K562 (cell line): ENCODE results near the gene FATE1. TPM values are rescaled to one million over a fixed set of nuclear protein-coding genes. Genes with fewer than 3 reads are reported as not detected.

Experiments used
- ATAC-seq: fragments of 200-7000 bp; cut with Tn5 transposase; 3 replicates; pipeline ENCODE4 v1.9.1; 2020; ENCODE audit warnings: moderate library complexity
- BruUV-seq: library from RNA; stranded (reverse); fragments of 400-500 nt; replicated peaks from 2 replicates; lab custom pipeline; 2021; lab: Mats Ljungman, UMichigan
- CTCF ChIA-PET: fragments of 300-600 bp; formaldehyde crosslinking; extraction: SDS; loops from one replicate; lab custom pipeline; 2021; ENCODE audit warnings: low intra/inter-chr PET ratio; lab: Yijun Ruan, JAX
- POLR2A ChIA-PET: fragments of 300-600, 350-650 bp; sonication (Branson Sonifier 250); formaldehyde crosslinking; extraction: SDS; loops from one replicate; lab custom pipeline; 2021; ENCODE audit warnings: antibody characterized with exemption, inconsistent platforms; lab: Yijun Ruan, JAX
- DNase-seq, 4 experiments: peaks; one replicate each; pipeline versions ENCODE4 v3.0.0 to v3.0.0-alpha.2; 2011 to 2018; ENCODE audit warnings: low spot score in 3 of 4, mixed read lengths in 3 of 4; ENCODE audit errors: extremely low read depth in 1 of 4
- FAIRE-seq: peaks from 2 replicates; lab custom pipeline; 2011; peaks lifted over from hg19 to GRCh38; lab: Jason Lieb, UNC
- H2AFZ ChIP-seq: 2 replicates; pipeline ENCODE4 v1.6.0; 2011; ENCODE audit warnings: low read depth, low read length, control low read depth, inconsistent platforms
- H3K27ac ChIP-seq: fragments of 200-600 bp; 3 replicates; pipeline ENCODE4 v1.8.0; 2011; ENCODE audit warnings: low read depth, mild to moderate bottlenecking, control low read depth, inconsistent platforms, low read length, moderate library complexity, mixed read lengths; ENCODE audit errors: extremely low read depth
- H3K27me3 ChIP-seq, 2 experiments: fragments of 300-600 bp in 1 of 2; 2 replicates in 1 of 2; 3 replicates in 1 of 2; pipeline versions ENCODE4 v1.6.0 to v1.8.0; 2011; ENCODE audit warnings: inconsistent platforms in 2 of 2, low read length in 2 of 2, mild to moderate bottlenecking in 1 of 2, mixed read lengths in 1 of 2, moderate library complexity in 1 of 2; ENCODE audit not compliant: control insufficient read depth in 2 of 2, insufficient read depth in 2 of 2
- H3K36me3 ChIP-seq: fragments of 300-600 bp; 3 replicates; pipeline ENCODE4 v1.8.0; 2011; ENCODE audit warnings: mild to moderate bottlenecking, low read length, inconsistent platforms; ENCODE audit not compliant: control insufficient read depth, insufficient read depth
- H3K4me1 ChIP-seq, 2 experiments: fragments of 200-600 bp in 1 of 2; replicated peaks in 1 of 2; 2 replicates in 1 of 2; 3 replicates in 1 of 2; pipeline versions ENCODE4 v1.5.1 to v1.8.0; 2011; ENCODE audit warnings: inconsistent platforms in 2 of 2, low read length in 2 of 2, mild to moderate bottlenecking in 1 of 2, mixed read lengths in 1 of 2, moderate library complexity in 1 of 2; ENCODE audit not compliant: control insufficient read depth in 2 of 2, insufficient read depth in 2 of 2
- H3K4me2 ChIP-seq: 2 replicates; pipeline ENCODE4 v1.6.1; 2011; ENCODE audit warnings: low read length, control low read depth, inconsistent platforms, mixed read lengths; ENCODE audit not compliant: insufficient read depth
- H3K4me3 ChIP-seq: fragments of 200-600 bp; sonication (generic), shearing (Covaris generic); 2 replicates; pipeline ENCODE4 v1.5.1; 2016; ENCODE audit warnings: control low read depth, inconsistent platforms
- H3K79me2 ChIP-seq: fragments of 200-600 bp; 3 replicates; pipeline ENCODE4 v1.8.0; 2011; ENCODE audit warnings: low read length, inconsistent platforms; ENCODE audit not compliant: control insufficient read depth, insufficient read depth
- H3K9ac ChIP-seq, 2 experiments: 2 replicates each; pipeline versions ENCODE4 v1.6.0 to v1.6.1; 2011; ENCODE audit warnings: low read depth in 2 of 2, low read length in 2 of 2, control low read depth in 1 of 2, inconsistent platforms in 1 of 2, mild to moderate bottlenecking in 1 of 2, mixed read lengths in 1 of 2; ENCODE audit not compliant: insufficient read depth in 1 of 2
- H3K9me1 ChIP-seq: one replicate; pipeline ENCODE4 v1.6.0; 2011; ENCODE audit warnings: inconsistent platforms, mild to moderate bottlenecking, low read length, moderate library complexity; ENCODE audit not compliant: control insufficient read depth, insufficient read depth
- H3K9me3 ChIP-seq: replicated peaks from 2 replicates; pipeline ENCODE4 v1.5.1; 2011; ENCODE audit warnings: low read depth, low read length, inconsistent platforms; ENCODE audit not compliant: control insufficient read depth, insufficient read depth
- H4K20me1 ChIP-seq: replicated peaks from 2 replicates; pipeline ENCODE4 v1.6.1; 2011; ENCODE audit warnings: low read length, inconsistent platforms, mixed read lengths; ENCODE audit not compliant: control insufficient read depth, insufficient read depth
- BRCA1 ChIP-seq, 2 experiments: fragments of 450-650 bp in 1 of 2; sonication (generic) in 1 of 2; formaldehyde crosslinking in 1 of 2; IDR thresholded peaks; 2 replicates each; pipeline versions ENCODE4 v1.5.0 to v1.6.1; 2017 to 2020; ENCODE audit warnings: mild to moderate bottlenecking in 1 of 2, missing genetic modification reagents in 1 of 2
- ESRRA ChIP-seq: fragments of 450-650 bp; IDR thresholded peaks from 2 replicates; pipeline ENCODE4 v1.6.1; 2014; ENCODE audit warnings: low read depth, mild to moderate bottlenecking, moderate library complexity, borderline replicate concordance
- HIVEP1 ChIP-seq: fragments of 250-450 bp; sonication (Bioruptor Pico); IDR thresholded peaks from 2 replicates; pipeline ENCODE4 v1.4.0; 2020; ENCODE audit warnings: mild to moderate bottlenecking
- HMG20A ChIP-seq: fragments of 450-650 bp; formaldehyde crosslinking; conservative IDR thresholded peaks from 2 replicates; pipeline ENCODE4 v1.4.0; 2020; ENCODE audit warnings: mild to moderate bottlenecking, mixed read lengths
- MAFG ChIP-seq: fragments of 450-650 bp; conservative IDR thresholded peaks from 2 replicates; pipeline ENCODE4 v1.6.1; 2016; ENCODE audit warnings: missing genetic modification characterization, missing compliant biosample characterization
- MEF2A ChIP-seq: IDR thresholded peaks from 2 replicates; pipeline ENCODE4 v1.6.1; 2011; ENCODE audit warnings: low read depth, mild to moderate bottlenecking, low read length, moderate library complexity; ENCODE audit not compliant: control insufficient read depth
- PHF20 ChIP-seq: fragments of 450-650 bp; IDR thresholded peaks from 2 replicates; pipeline ENCODE4 v1.6.1; 2018; ENCODE audit not compliant: partially characterized antibody
- SMAD3 ChIP-seq: fragments of 450-650 bp; formaldehyde crosslinking; conservative IDR thresholded peaks from 2 replicates; pipeline ENCODE4 v1.4.0; 2020; ENCODE audit warnings: mild to moderate bottlenecking
- SREBF1 ChIP-seq: fragments of 150-350 bp; IDR thresholded peaks from 2 replicates; pipeline ENCODE4 v1.6.1; 2014; ENCODE audit warnings: antibody characterized with exemption, low read depth, low read length, borderline replicate concordance
- STAG1 ChIP-seq: sonication (generic); formaldehyde crosslinking; IDR thresholded peaks from 2 replicates; pipeline ENCODE4 v1.5.0; 2020; ENCODE audit warnings: missing genetic modification reagents, borderline replicate concordance
- USF1 ChIP-seq: sonication (generic); formaldehyde crosslinking; IDR thresholded peaks from 2 replicates; pipeline ENCODE4 v1.9.0; 2022; ENCODE audit warnings: mild to moderate bottlenecking, missing genetic modification reagents
- ZNF282 ChIP-seq: sonication (generic); formaldehyde crosslinking; IDR thresholded peaks from 2 replicates; pipeline ENCODE4 v1.8.1; 2023; ENCODE audit warnings: missing genetic modification reagents
- WGBS: fragments of 100-300 bp; shearing (Covaris generic); methylation state at CpG from one replicate; pipeline ENCODE4 v1.1.6; 2016; ENCODE audit warnings: low coverage, mixed read lengths; ENCODE audit not compliant: insufficient coverage; ENCODE audit errors: missing lambda C conversion rate; 5-methylcytosine and 5-hydroxymethylcytosine counted together
- in situ Hi-C: fragments of 300-500 bp; cut with MboI; formaldehyde crosslinking; loops from 4 replicates; pipeline ENCODE4 v1.15.0; 2018; ENCODE audit warnings: inconsistent platforms, mixed read lengths
- intact Hi-C: fragments of 100-400 bp; cut with micrococcal nuclease; formaldehyde crosslinking; loops from 2 replicates; pipeline ENCODE4 v1.14.2; 2022
- polyA plus RNA-seq, 8 experiments: library from polyadenylated mRNA; depleted of rRNA in 4 of 8; stranded (reverse) in 5 of 8; unstranded in 3 of 8; fragments of >200 nt; fragmentation: Nextera tagmentation in 2 of 8; fragmentation: Illumina TruSeq in 1 of 8; extraction: Ambion mirVana in 2 of 8; extraction: Trizol in 1 of 8; gene quantifications; 2 replicates each; pipeline versions ENCODE4 v1.2.1 to v1.2.3, GENCODE V29; 2011 to 2014; ENCODE audit warnings: inconsistent platforms in 1 of 8, missing spikeins in 1 of 8
- total RNA-seq, 7 experiments: library from RNA; depleted of rRNA in 6 of 7; stranded (reverse); fragments of >200 nt in 6 of 7; fragmentation: Illumina TruSeq in 2 of 7; extraction: Trizol in 2 of 7; gene quantifications; 2 replicates each; pipeline versions ENCODE4 v1.2.1 to v1.2.3, GENCODE V29; 2011 to 2021; ENCODE audit warnings: low replicate concordance in 1 of 7
- TF ChIP-seq, protein P1 (sequence below), 3 experiments: fragments of 200-800 bp in 1 of 3; sonication (Bioruptor generic) in 1 of 3; sonication (generic) in 1 of 3; formaldehyde crosslinking in 1 of 3; IDR thresholded peaks; 2 replicates each; pipeline versions ENCODE4 v1.6.1 to v1.8.0; 2016 to 2022; ENCODE audit warnings: mild to moderate bottlenecking in 2 of 3, missing compliant biosample characterization in 2 of 3, missing genetic modification characterization in 2 of 3, missing genetic modification reagents in 1 of 3

The FATE1 gene
- total and polyA plus RNA-seq, 9 of the 15 experiments (the other 6 are each of a cell fraction or from before 2014, with no cell fraction given), result not detected

DNA sequence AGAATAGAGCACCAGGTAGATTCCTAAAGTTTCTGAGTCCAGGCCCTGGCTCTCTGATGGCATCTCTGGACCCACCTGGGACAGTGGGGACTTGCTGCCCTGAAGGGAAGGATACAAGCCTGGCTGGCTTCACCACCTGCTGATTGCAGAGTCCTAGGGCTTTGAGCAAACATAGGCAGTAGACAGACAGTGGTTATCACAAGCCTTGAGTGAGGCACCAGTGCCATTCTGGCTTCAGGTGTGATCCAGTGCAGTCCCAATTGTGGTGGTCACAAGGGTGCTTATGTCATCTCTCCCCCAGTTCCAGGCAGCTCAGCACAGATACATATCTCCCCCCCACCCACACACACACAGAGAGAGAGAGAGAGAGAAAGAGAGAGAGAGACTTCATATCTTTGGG is 27.1 kb upstream of the FATE1 start:
- ChIA-PET CTCF (no interaction called here), POLR2A (no interaction called here)
- ATAC-seq (no peak), FAIRE-seq (no peak), DNase-seq (no peak)
- Histone ChIP-seq H3K79me2 (no peaks in the 10 kb centered on the region), H3K9me1 (no peaks in the 10 kb centered on the region), H3K4me2 (no peak overlapping the region), H3K4me1 (no peaks in the 10 kb centered on the region), H3K4me3 (no peak overlapping the region), H3K27ac (no peak overlapping the region), H3K36me3 (no peaks in the 10 kb centered on the region), H4K20me1 (no peaks in the 10 kb centered on the region), H3K9me3 (no peaks in the 10 kb centered on the region), H3K27me3 (peaks cover 0 to 12% of the 10 kb centered on the region in 2 experiments; a peak in 3 of 5 replicates), H3K9ac (no peak overlapping the region), H2AFZ (no peak overlapping the region)
- no TSS peak for BruUV-seq
- intact Hi-C loops, result loop anchor here (10.0 kb wide), 1 partner anchor 914 kb away; no protein-coding TSS in a partner anchor
- in situ Hi-C loops, result loop anchor here (10.0 to 25.0 kb wide), 2 partner anchors 344 to 926 kb away; no protein-coding TSS in a partner anchor
- TF ChIP-seq STAG1 (CRISPR knock-in tag), result no peak
- TF ChIP-seq, protein P1, sequence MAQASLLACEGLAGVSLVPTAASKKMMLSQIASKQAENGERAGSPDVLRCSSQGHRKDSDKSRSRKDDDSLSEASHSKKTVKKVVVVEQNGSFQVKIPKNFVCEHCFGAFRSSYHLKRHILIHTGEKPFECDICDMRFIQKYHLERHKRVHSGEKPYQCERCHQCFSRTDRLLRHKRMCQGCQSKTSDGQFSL (CRISPR knock-in tag; IDR thresholded peaks at IDR 0.05), result no peak
- TF ChIP-seq, protein P1 (tag; IDR thresholded peaks at IDR 0.05), result peak in 1 of 2 experiments; percentile 43; a peak in 1 of 4 replicates

- intact Hi-C loops (no loop called here), in situ Hi-C loops (loop anchor here (25.0 kb wide), 1 partner anchor 931 kb away; no protein-coding TSS in a partner anchor)
- Histone ChIP-seq H2AFZ (no peak overlapping the region), H3K27me3 (peaks cover 0 to 32% of the 10 kb centered on the region in 2 experiments; a peak in 3 of 5 replicates), H3K4me2 (no peak overlapping the region), H4K20me1 (no peaks in the 10 kb centered on the region), H3K4me3 (no peak overlapping the region), H3K9ac (no peak overlapping the region), H3K36me3 (no peaks in the 10 kb centered on the region), H3K79me2 (no peaks in the 10 kb centered on the region), H3K9me3 (no peaks in the 10 kb centered on the region), H3K27ac (no peak overlapping the region), H3K4me1 (no peaks in the 10 kb centered on the region; a peak in 1 of 5 replicates), H3K9me1 (no peaks in the 10 kb centered on the region)
- WGBS, result 6% methylated on average over 6 of the region's 6 CpGs
- ATAC-seq, result no peak
- no peak for TF ChIP-seq MEF2A
- no peak for TF ChIP-seq USF1 (CRISPR knock-in tag)
- TF ChIP-seq PHF20, result no peak
- no peak for TF ChIP-seq BRCA1 (IDR thresholded peaks at IDR 0.05)
- no peak for TF ChIP-seq BRCA1 (CRISPR knock-in tag; IDR thresholded peaks at IDR 0.05)
- TF ChIP-seq SREBF1, result no peak
- no peak for TF ChIP-seq HIVEP1
- TF ChIP-seq MAFG (tag), result no peak
- TF ChIP-seq ZNF282 (CRISPR knock-in tag), result no peak
- no peak for TF ChIP-seq HMG20A (CRISPR knock-in tag)
- TF ChIP-seq SMAD3 (CRISPR knock-in tag), result no peak
- TF ChIP-seq ESRRA, result no peak
- no peak for DNase-seq
- POLR2A ChIA-PET, result no interaction called here
- no TSS peak for BruUV-seq
- CTCF ChIA-PET, result no interaction called here
- no peak for FAIRE-seq
These were observed 23.0 kb upstream of the FATE1 start for GRCh38 chrX:151692825-151693224.
